Activated CD4-positive, alpha-beta memory T cell treated with anti-CD3 and anti-CD28 coated beads for 36 hours (primary cell): Measurements from ENCODE around the gene KCNJ4. TPM values are rescaled to one million over a fixed set of nuclear protein-coding genes. Genes with fewer than 3 reads are reported as not detected.
"Not testable (repeated sequence)": the region's sequence is repeated elsewhere in the genome, so short reads cannot be mapped to it uniquely, and the experiment has no call there.

ENCODE experiments used
- CTCF ChIA-PET: fragments of 350-600 bp; sonication (Branson Sonifier 250); formaldehyde crosslinking; loops from one replicate; lab custom pipeline; 2021; ENCODE audit warnings: antibody characterized with exemption, inconsistent platforms; lab: Charles Lee
- POLR2A ChIA-PET: fragments of 350-600 bp; sonication (Branson Sonifier 250); formaldehyde crosslinking; loops from one replicate; lab custom pipeline; 2021; ENCODE audit warnings: antibody characterized with exemption; lab: Charles Lee
- DNase-seq: peaks from one replicate; pipeline ENCODE4 v3.0.0-alpha.2; 2020
- H3K27ac Mint-ChIP-seq: one replicate; pipeline ENCODE4 v1.8.0; 2021; ENCODE audit warnings: mixed read lengths
- H3K27me3 Mint-ChIP-seq: one replicate; pipeline ENCODE4 v1.8.0; 2021; ENCODE audit warnings: mixed read lengths
- H3K36me3 Mint-ChIP-seq: one replicate; pipeline ENCODE4 v1.8.0; 2021; ENCODE audit warnings: mixed read lengths
- H3K4me1 Mint-ChIP-seq: one replicate; pipeline ENCODE4 v1.8.0; 2021; ENCODE audit warnings: low read depth, mixed read lengths
- H3K4me3 Mint-ChIP-seq: one replicate; pipeline ENCODE4 v1.8.0; 2021; ENCODE audit warnings: mild to moderate bottlenecking, mixed read lengths
- H3K9me3 Mint-ChIP-seq: one replicate; pipeline ENCODE4 v1.8.0; 2021; ENCODE audit warnings: mixed read lengths
- intact Hi-C: fragments of 100-400 bp; cut with micrococcal nuclease; formaldehyde crosslinking; loops from one replicate; pipeline ENCODE4 v1.15.1; 2023
- total RNA-seq, 2 experiments: library from RNA; stranded (reverse); gene quantifications; one replicate each; pipeline ENCODE4 v1.2.3, GENCODE V29; 2021

The KCNJ4 gene
- total RNA-seq, 2 experiments from 2014 or later: not detected

DNA sequence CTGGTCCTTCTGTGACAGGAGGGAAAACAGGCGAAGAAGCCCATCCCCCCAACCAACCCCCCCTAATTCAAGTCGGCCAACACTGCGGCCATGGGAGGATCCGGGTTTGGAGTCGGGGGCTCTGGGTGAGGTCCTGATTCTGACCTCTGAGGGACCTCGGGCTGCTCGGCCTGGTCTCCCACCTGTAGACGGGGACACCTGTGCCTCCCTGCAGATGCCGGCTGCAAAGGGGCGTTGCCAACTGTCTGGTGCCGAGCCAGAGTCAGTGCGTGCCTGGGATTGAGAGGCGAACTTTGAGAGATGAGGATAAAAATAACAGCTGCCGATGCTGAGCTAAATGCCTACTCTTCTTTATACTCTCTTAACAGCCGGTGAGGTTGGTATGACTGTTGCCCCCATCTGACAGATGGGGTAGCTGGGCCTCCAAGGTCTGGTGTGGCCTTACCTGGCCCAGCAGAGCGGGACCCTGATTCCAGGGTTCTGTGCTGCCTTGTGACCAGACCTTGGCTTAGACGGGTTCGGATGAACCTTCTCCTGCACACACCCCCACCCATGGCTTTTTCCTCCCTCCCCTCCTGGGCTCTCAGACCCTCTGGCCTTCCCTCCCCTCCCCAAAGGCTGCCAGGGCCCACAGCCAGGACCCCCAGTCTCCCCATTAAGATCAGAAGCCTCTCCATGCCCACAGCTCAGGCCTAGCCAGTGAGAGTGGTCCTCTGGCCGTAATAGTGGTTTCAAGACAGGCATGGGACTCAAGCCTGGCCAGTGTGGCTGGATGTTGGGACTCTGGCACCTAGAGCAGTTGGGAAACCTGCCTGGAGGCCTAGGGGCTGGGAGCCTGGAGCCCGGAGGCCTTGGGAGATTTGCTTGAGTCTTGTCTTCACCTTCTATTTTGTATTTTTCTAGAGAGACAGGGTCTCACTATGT lies 41.7 kb downstream of the KCNJ4 start:
- Mint-ChIP-seq H3K36me3 (no peaks in the 10 kb centered on the region), H3K27me3 (peaks cover 5% of the 10 kb centered on the region), H3K9me3 (no peaks in the 10 kb centered on the region), H3K4me3 (no peak overlapping the region), H3K27ac (no peak overlapping the region), H3K4me1 (peaks cover 3% of the 10 kb centered on the region)
- CTCF ChIA-PET: interaction anchor here (0.5 to 2.5 kb wide), 15 partner anchors 10 to 918 kb away, joined by 3 to 16 read pairs (median 3); no protein-coding TSS in a partner anchor
- POLR2A ChIA-PET: no interaction called here
- intact Hi-C loops: loop anchor here (5.0 kb wide), 1 partner anchor 159 kb away; the partner anchor contains the start of gene DMC1
- DNase-seq: no peak

DNA sequence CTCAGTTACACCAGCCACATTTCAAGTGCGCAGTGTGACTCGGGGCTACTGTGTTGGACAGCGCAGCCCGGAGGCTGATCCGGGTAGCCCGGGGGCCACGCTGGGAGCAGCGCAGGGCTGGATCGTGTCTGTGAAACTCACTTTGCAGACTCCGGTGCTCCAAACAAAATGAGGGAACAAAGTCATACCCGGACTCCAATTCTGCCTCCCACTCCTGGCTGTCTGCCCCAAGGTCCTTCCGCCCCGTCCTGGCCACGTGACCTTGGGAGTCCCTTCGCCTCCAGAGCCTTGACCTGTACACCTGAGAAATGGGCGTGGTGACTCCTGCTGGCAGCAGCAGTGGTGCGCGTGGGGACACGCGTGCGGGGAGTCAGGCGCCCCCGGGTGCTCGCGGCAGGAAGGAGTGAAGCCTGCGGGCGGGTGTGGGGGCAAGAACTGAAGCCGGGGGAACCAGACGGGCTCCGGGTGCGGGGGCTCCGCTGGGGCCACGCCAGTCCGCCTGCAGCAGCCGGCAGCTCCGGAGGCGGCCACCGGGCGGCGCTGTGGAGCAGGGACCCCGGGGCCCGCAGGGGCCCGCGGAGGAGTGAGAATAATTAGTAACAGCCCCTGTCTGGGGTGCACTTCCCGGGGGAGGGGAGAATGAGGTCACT lies 42.4 kb downstream of the KCNJ4 start:
- DNase-seq: peak; percentile 59
- intact Hi-C loops: loop anchor here (5.0 kb wide), 1 partner anchor 160 kb away; the partner anchor contains the start of gene DMC1

DNA sequence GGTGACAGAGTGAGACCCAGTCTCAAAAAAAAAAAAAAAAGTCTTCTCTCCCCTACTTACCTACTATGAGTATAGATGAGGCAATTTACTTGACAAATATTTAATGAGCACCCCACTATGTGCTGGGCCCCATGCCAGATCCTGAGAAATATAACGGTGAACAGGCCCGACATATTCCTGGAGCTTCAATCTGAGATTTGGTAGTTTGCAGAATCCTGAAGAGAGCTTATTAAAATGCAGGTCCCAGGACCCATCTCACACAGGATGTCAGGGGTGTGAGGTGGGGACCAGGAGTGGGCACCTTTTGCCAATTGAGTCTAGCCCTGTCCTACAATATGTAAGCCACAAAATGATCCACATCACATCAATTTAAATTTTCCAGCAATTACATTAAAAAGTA lies 44.0 kb downstream of the KCNJ4 start:
- ChIA-PET CTCF (interaction anchor here (0.9 kb wide), 1 partner anchor 161 kb away, joined by 3 read pairs; no protein-coding TSS in a partner anchor), POLR2A (interaction anchor here (0.5 kb wide), 1 partner anchor 79 kb away, joined by 4 read pairs; no protein-coding TSS in a partner anchor)
- intact Hi-C loops: loop anchor here (5.0 kb wide), 1 partner anchor 161 kb away; the partner anchor contains the start of gene DMC1
- peaks cover 3% of the 10 kb centered on the region for H3K4me1 Mint-ChIP-seq
- no peaks in the 10 kb centered on the region for H3K36me3 Mint-ChIP-seq
- peaks cover 7% of the 10 kb centered on the region for H3K27me3 Mint-ChIP-seq
- DNase-seq: no peak
- H3K27ac Mint-ChIP-seq: no peak overlapping the region
- H3K4me3 Mint-ChIP-seq: no peak overlapping the region
- no peaks in the 10 kb centered on the region for H3K9me3 Mint-ChIP-seq

More for the DNA sequence above, 42.4 kb downstream of the KCNJ4 start:
- Mint-ChIP-seq H3K9me3 (no peaks in the 10 kb centered on the region), H3K36me3 (no peaks in the 10 kb centered on the region), H3K27ac (no peak overlapping the region), H3K4me3 (no peak overlapping the region), H3K27me3 (peaks cover 7% of the 10 kb centered on the region), H3K4me1 (peaks cover 3% of the 10 kb centered on the region)
- ChIA-PET POLR2A (no interaction called here), CTCF (interaction anchor here (0.9 to 2.5 kb wide), 12 partner anchors 9 to 361 kb away, joined by 3 to 16 read pairs (median 3); no protein-coding TSS in a partner anchor)

DNA sequence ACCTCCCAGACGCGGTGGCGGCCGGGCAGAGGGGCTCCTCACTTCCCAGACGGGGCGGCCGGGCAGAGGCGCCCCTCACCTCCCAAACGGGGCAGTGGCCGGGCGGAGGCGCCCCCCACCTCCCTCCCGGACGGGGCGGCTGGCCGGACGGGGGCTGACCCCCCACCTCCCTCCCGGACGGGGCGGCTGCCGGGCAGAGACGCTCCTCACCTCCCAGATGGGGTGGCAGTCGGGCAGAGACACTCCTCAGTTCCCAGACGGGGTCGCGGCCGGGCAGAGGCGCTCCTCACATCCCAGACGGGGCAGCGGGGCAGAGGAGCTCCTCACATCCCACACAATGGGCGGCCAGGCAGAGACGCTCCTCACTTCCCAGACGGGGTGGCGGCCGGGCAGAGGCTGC lies 45.1 kb downstream of the KCNJ4 start:
- H3K36me3 Mint-ChIP-seq, POLR2A ChIA-PET, H3K27ac Mint-ChIP-seq, H3K4me3 Mint-ChIP-seq, CTCF ChIA-PET, DNase-seq, H3K27me3 Mint-ChIP-seq, H3K9me3 Mint-ChIP-seq, H3K4me1 Mint-ChIP-seq: not testable (repeated sequence)
- intact Hi-C loops: loop anchor here (5.0 kb wide), 1 partner anchor 162 kb away; the partner anchor contains the start of gene DMC1

DNA sequence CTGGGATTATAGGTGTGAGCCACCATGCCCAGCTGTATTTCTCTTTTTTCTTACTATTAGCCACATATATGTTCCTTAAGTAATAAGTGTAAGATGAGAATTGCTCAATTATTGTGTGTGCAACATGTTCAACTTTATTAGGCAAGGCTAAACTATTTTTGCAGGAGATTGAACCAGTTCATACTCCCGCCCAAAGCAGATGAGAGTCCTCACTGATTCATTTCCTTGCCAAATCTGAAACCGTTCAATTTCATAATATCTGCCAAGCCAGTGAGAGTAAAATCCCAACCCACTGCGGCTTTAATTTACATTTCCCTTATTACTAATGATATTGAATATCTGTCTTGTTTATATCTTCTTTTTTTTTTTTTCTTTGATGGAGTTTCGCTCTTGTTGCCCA lies 48.4 kb downstream of the KCNJ4 start:
- ChIA-PET POLR2A (no interaction called here), CTCF (no interaction called here)
- H3K27ac Mint-ChIP-seq: no peak overlapping the region
- H3K27me3 Mint-ChIP-seq: peaks cover 6% of the 10 kb centered on the region
- no peaks in the 10 kb centered on the region for H3K9me3 Mint-ChIP-seq
- no peak overlapping the region for H3K4me3 Mint-ChIP-seq
- H3K4me1 Mint-ChIP-seq: no peaks in the 10 kb centered on the region
- H3K36me3 Mint-ChIP-seq: no peaks in the 10 kb centered on the region
- no peak for DNase-seq
- intact Hi-C loops: no loop called here

DNA sequence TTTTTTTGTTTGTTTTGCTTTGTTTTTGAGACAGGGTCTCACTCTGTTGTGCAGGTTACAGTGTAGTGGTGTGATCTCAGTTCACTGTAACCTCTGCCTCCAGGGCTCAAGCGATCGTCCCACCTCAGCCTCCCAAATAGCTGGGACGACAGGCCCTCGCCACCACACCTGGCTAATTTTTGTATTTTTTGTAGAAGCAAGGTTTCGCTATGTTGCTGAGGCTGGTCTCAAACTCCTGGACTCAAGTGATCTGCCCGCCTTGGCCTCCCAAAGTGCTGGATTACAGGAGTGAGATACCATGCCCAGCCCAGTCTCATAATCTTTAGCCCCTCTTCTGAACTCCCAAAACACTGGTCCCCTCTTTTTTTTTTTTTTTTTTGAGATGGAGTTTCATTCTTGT lies 50.6 kb downstream of the KCNJ4 start:
- no peaks in the 10 kb centered on the region for H3K9me3 Mint-ChIP-seq
- no peak overlapping the region for H3K27ac Mint-ChIP-seq
- H3K36me3 Mint-ChIP-seq: no peaks in the 10 kb centered on the region
- ChIA-PET POLR2A (no interaction called here), CTCF (interaction anchor here (1.3 kb wide), 1 partner anchor 9 kb away, joined by 3 read pairs; no protein-coding TSS in a partner anchor)
- H3K27me3 Mint-ChIP-seq: peaks cover 4% of the 10 kb centered on the region
- intact Hi-C loops: no loop called here
- H3K4me1 Mint-ChIP-seq: peaks cover 2% of the 10 kb centered on the region
- no peak overlapping the region for H3K4me3 Mint-ChIP-seq
- DNase-seq: no peak

DNA sequence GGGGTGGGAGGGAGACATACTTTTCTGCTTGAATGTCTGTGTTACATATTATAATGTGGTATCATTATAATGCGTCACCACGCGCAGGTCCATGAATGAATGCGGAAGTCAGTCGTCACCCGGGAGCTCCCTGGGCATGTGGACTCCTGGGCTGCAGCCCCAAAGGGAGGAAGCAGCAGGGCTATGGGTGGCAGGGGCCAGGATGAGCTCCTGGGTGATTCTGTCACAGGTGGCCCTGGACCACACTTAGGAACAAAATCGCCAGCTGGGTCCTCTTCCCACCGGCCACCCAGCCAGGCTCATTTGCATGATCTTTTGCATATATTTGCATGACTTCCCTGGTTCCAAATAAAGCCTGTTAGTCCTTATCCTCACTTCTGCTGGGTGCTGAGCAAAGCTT lies 51.2 kb downstream of the KCNJ4 start:
- intact Hi-C loops: no loop called here
- H3K4me1 Mint-ChIP-seq: peaks cover 2% of the 10 kb centered on the region
- ChIA-PET CTCF (interaction anchor here (1.3 kb wide), 1 partner anchor 9 kb away, joined by 3 read pairs; no protein-coding TSS in a partner anchor), POLR2A (no interaction called here)
- peaks cover 4% of the 10 kb centered on the region for H3K27me3 Mint-ChIP-seq
- H3K36me3 Mint-ChIP-seq: no peaks in the 10 kb centered on the region
- no peak for DNase-seq
- H3K9me3 Mint-ChIP-seq: no peaks in the 10 kb centered on the region
- no peak overlapping the region for H3K27ac Mint-ChIP-seq
- no peak overlapping the region for H3K4me3 Mint-ChIP-seq

DNA sequence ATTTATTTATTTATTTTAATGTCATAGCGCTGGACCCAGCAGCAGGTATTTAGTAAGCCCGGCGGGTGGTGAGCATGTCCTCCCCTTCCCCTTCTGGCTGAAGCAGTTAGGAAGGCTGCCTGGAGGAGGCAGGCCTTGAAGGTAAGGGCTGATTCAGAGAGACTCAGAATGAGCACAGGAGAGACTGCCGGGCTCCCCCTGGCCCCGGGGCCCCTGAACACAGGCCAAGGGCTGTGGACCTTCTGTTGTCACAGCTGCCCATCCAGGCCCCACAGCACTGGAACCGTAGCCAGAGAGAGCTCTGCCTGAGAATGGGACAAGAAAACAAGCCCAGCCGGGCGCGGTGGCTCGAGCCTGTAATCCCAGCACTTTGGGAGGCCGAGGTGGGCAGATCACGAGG lies 52.8 kb downstream of the KCNJ4 start:
- Mint-ChIP-seq H3K9me3 (no peaks in the 10 kb centered on the region), H3K4me1 (peaks cover 2% of the 10 kb centered on the region), H3K27ac (no peak overlapping the region), H3K27me3 (peaks cover 2% of the 10 kb centered on the region), H3K36me3 (no peaks in the 10 kb centered on the region), H3K4me3 (no peak overlapping the region)
- DNase-seq: no peak
- intact Hi-C loops: no loop called here
- CTCF ChIA-PET: interaction anchor here (1.0 kb wide), 1 partner anchor 10 kb away, joined by 5 read pairs; no protein-coding TSS in a partner anchor
- POLR2A ChIA-PET: no interaction called here

DNA sequence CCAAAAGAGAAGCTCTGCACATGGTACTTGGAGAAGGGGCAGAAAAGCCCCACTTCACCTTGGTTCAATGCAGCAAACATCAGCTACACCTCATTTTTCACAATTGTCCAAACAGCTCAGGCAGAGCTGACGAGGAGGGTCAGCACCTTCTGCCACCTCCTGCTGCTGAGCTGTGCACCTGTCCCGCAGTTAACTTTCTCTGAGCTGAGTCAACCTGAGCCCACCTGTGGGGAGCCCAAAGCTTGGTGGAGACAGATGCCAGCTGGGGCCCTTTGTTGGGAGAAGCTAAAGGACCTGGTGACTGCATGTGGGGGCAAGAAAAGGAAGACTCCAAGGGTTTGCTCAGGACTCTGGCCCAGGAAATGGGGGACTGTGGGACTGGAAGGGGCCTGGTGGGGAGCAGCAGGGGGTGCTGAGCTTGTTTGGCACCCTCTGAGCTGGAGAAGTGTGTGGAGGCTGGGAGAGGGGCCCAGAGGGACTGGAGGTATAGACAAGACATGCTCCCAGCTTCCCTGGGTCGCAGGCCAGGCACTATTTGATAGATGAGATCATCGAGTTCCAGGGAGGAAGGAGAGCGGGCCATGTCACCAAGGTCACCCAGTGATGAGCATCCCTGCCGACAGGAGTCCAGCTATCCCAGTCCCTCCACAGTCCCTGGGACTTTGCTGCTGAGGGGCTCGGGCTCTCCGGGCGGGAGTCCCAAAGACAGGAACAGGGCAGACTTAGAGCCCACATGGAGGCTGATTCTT lies 53.5 kb downstream of the KCNJ4 start:
- intact Hi-C loops: no loop called here
- H3K4me3 Mint-ChIP-seq: no peak overlapping the region
- H3K4me1 Mint-ChIP-seq: peaks cover 6% of the 10 kb centered on the region
- no peaks in the 10 kb centered on the region for H3K9me3 Mint-ChIP-seq
- CTCF ChIA-PET: interaction anchor here (0.9 to 1.0 kb wide), 2 partner anchors 11 to 12 kb away, joined by 3 to 5 read pairs; no protein-coding TSS in a partner anchor
- POLR2A ChIA-PET: no interaction called here
- no peaks in the 10 kb centered on the region for H3K36me3 Mint-ChIP-seq
- H3K27ac Mint-ChIP-seq: no peak overlapping the region
- H3K27me3 Mint-ChIP-seq: peaks cover 2% of the 10 kb centered on the region
- DNase-seq: no peak

DNA sequence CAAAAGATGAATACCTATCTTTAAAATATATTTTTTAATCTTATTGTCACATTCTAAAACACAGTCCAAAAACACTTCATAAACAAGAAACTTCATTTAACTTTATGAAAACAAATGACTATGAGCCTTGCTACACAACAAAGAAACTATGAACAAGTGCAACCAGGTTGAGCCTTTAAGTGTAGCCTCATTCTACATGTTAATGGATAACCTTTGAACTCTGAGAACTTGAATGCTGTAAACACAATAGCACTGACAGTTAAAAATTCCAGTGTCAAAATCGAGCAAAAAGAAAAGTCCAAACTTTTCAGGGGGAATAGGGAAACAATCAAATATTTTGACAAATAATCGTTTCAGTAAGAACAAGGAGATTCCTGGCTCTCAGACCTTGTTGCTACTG lies 54.7 kb downstream of the KCNJ4 start:
- intact Hi-C loops, POLR2A ChIA-PET, H3K4me3 Mint-ChIP-seq, CTCF ChIA-PET, H3K9me3 Mint-ChIP-seq, H3K27me3 Mint-ChIP-seq, DNase-seq, H3K36me3 Mint-ChIP-seq, H3K27ac Mint-ChIP-seq: not testable (repeated sequence)
- H3K4me1 Mint-ChIP-seq: peaks cover 19% of the 10 kb centered on the region
